GM23338 (cell line): Measurements from ENCODE around the gene ZDHHC13. TPM values are rescaled to one million over a fixed set of nuclear protein-coding genes. Genes with fewer than 3 reads are reported as not detected.

Experiments
- ATAC-seq: fragments of 200-7000 bp; cut with Tn5 transposase; 3 replicates; pipeline ENCODE4 v1.9.1; 2020
- DNase-seq: peaks from one replicate; pipeline ENCODE4 v3.0.0-alpha.2; 2015; ENCODE audit warnings: low spot score
- H2AFZ ChIP-seq: fragments of 200-600 bp; sonication (generic); 2 replicates; pipeline ENCODE4 v1.8.0; 2016; ENCODE audit warnings: antibody characterized with exemption, mild to moderate bottlenecking, moderate library complexity
- H3F3A ChIP-seq: fragments of 200-600 bp; sonication (generic); replicated peaks from 2 replicates; pipeline ENCODE4 v1.8.0; 2017; ENCODE audit warnings: antibody characterized with exemption, mixed run types, low read depth
- H3K27ac ChIP-seq: fragments of 200-600 bp; sonication (generic); 2 replicates; pipeline ENCODE4 v1.6.1; 2016; ENCODE audit warnings: low read depth
- H3K27me3 ChIP-seq: fragments of 200-600 bp; sonication (generic); 2 replicates; pipeline ENCODE4 v1.8.0; 2016; ENCODE audit warnings: mild to moderate bottlenecking, mixed run types, moderate library complexity; ENCODE audit not compliant: insufficient read depth
- H3K36me3 ChIP-seq: fragments of 200-600 bp; sonication (generic); 2 replicates; pipeline ENCODE4 v1.8.0; 2016; ENCODE audit warnings: mild to moderate bottlenecking; ENCODE audit not compliant: insufficient read depth
- H3K4me1 ChIP-seq: fragments of 200-600 bp; sonication (generic); 2 replicates; pipeline ENCODE4 v1.8.0; 2016; ENCODE audit warnings: mild to moderate bottlenecking, moderate library complexity; ENCODE audit not compliant: insufficient read depth
- H3K4me2 ChIP-seq: fragments of 200-600 bp; sonication (generic); 2 replicates; pipeline ENCODE4 v1.7.1; 2017; ENCODE audit warnings: mixed run types
- H3K4me3 ChIP-seq: fragments of 200-600 bp; sonication (generic); 2 replicates; pipeline ENCODE4 v1.6.1; 2016; ENCODE audit warnings: mixed run types
- H3K79me2 ChIP-seq: fragments of 200-600 bp; sonication (generic); replicated peaks from 2 replicates; pipeline ENCODE4 v1.8.0; 2017; ENCODE audit warnings: mild to moderate bottlenecking; ENCODE audit not compliant: insufficient read depth
- H3K9me2 ChIP-seq: fragments of 200-600 bp; sonication (generic); 2 replicates; pipeline ENCODE4 v1.8.0; 2017; ENCODE audit not compliant: insufficient read depth
- H4K20me1 ChIP-seq: fragments of 200-600 bp; sonication (generic); replicated peaks from 2 replicates; pipeline ENCODE4 v1.8.0; 2017; ENCODE audit warnings: mild to moderate bottlenecking; ENCODE audit not compliant: insufficient read depth
- H3K27ac Mint-ChIP-seq: 2 replicates; pipeline ENCODE4 v1.8.0; 2020; ENCODE audit warnings: inconsistent platforms, mild to moderate bottlenecking, moderate library complexity, mixed read lengths
- H3K27me3 Mint-ChIP-seq: 3 replicates; pipeline ENCODE4 v1.8.0; 2022; ENCODE audit warnings: low read depth, mild to moderate bottlenecking, moderate library complexity, mixed read lengths, inconsistent platforms; ENCODE audit not compliant: insufficient read depth, poor library complexity
- H3K36me3 Mint-ChIP-seq: 3 replicates; pipeline ENCODE4 v1.8.0; 2021; ENCODE audit warnings: low read depth, mild to moderate bottlenecking, inconsistent platforms, moderate library complexity, mixed read lengths
- H3K4me1 Mint-ChIP-seq: 3 replicates; pipeline ENCODE4 v1.8.0; 2020; ENCODE audit warnings: mild to moderate bottlenecking, inconsistent platforms, mixed read lengths
- H3K4me3 Mint-ChIP-seq: 3 replicates; pipeline ENCODE4 v1.8.0; 2021; ENCODE audit warnings: moderate library complexity, mild to moderate bottlenecking, inconsistent platforms, mixed read lengths
- H3K9me3 Mint-ChIP-seq: 3 replicates; pipeline ENCODE4 v1.8.0; 2020; ENCODE audit warnings: moderate library complexity, mild to moderate bottlenecking, inconsistent platforms, mixed read lengths
- CREB1 ChIP-seq: fragments of 250-450 bp; sonication (Bioruptor Pico); IDR thresholded peaks from 2 replicates; pipeline ENCODE4 v1.5.0; 2020; ENCODE audit warnings: low read depth, mild to moderate bottlenecking, moderate library complexity
- EZH2 ChIP-seq: fragments of 200-600 bp; sonication (generic); IDR thresholded peaks from one replicate; pipeline ENCODE4 v1.8.0; 2017; ENCODE audit warnings: antibody characterized with exemption, mild to moderate bottlenecking, low read depth; ENCODE audit not compliant: unreplicated experiment
- EZH2phosphoT487 ChIP-seq: fragments of 200-600 bp; sonication (generic); IDR thresholded peaks from one replicate; pipeline ENCODE4 v1.8.1; 2018; ENCODE audit warnings: antibody characterized with exemption; ENCODE audit not compliant: unreplicated experiment
- JUNB ChIP-seq: IDR thresholded peaks from one replicate; pipeline ENCODE4 v1.6.1; 2016; ENCODE audit warnings: antibody characterized with exemption; ENCODE audit not compliant: unreplicated experiment
- NANOG ChIP-seq: IDR thresholded peaks from 2 replicates; pipeline ENCODE4 v1.6.1; 2016; ENCODE audit warnings: antibody characterized with exemption, borderline replicate concordance
- POLR2AphosphoS5 ChIP-seq: IDR thresholded peaks from 2 replicates; pipeline ENCODE4 v1.6.1; 2016; ENCODE audit warnings: antibody characterized with exemption, low read depth
- STAT1 ChIP-seq: IDR thresholded peaks from one replicate; pipeline ENCODE4 v1.6.1; 2016; ENCODE audit warnings: antibody characterized with exemption; ENCODE audit not compliant: unreplicated experiment
- ZNF114 ChIP-seq: fragments of 250-450 bp; sonication (Bioruptor Pico); IDR thresholded peaks from 2 replicates; pipeline ENCODE4 v1.5.0; 2020; ENCODE audit warnings: mild to moderate bottlenecking, moderate library complexity
- ZNF331 ChIP-seq: fragments of 250-450 bp; sonication (Bioruptor Pico); IDR thresholded peaks from 2 replicates; pipeline ENCODE4 v1.5.0; 2020; ENCODE audit warnings: low read depth, mild to moderate bottlenecking, moderate library complexity
- polyA plus RNA-seq: library from polyadenylated mRNA; unstranded; fragments of >200 nt; fragmentation: Nextera tagmentation; extraction: Ambion mirVana; gene quantifications from 2 replicates; pipeline ENCODE4 v1.2.1, GENCODE V29; 2016
- total RNA-seq: library from RNA; depleted of rRNA; stranded (reverse); fragments of >200 nt; shearing (Covaris generic); gene quantifications from 2 replicates; pipeline ENCODE4 v1.2.3, GENCODE V29; 2014
- TF ChIP-seq, protein P1 (sequence below): fragments of 250-450 bp; sonication (Bioruptor Pico); IDR thresholded peaks from 2 replicates; pipeline ENCODE4 v1.5.0; 2020; ENCODE audit warnings: mild to moderate bottlenecking, moderate library complexity
- TF ChIP-seq, protein P2 (sequence below), 2 experiments: fragments of 200-600 bp in 1 of 2; sonication (generic) in 1 of 2; conservative IDR thresholded peaks; 2 replicates each; pipeline versions ENCODE4 v1.5.1 to v1.6.1; 2016 to 2017; ENCODE audit warnings: antibody characterized with exemption in 2 of 2, low read depth in 2 of 2, mild to moderate bottlenecking in 2 of 2, moderate library complexity in 1 of 2
- TF ChIP-seq, protein P3 (sequence below): IDR thresholded peaks from 2 replicates; pipeline ENCODE4 v1.6.1; 2016; ENCODE audit warnings: antibody characterized with exemption
- TF ChIP-seq, protein P4 (sequence below): IDR thresholded peaks from one replicate; pipeline ENCODE4 v1.6.1; 2018; ENCODE audit warnings: antibody characterized with exemption; ENCODE audit not compliant: unreplicated experiment

Gene ZDHHC13
- total and polyA plus RNA-seq, 2 experiments from 2014 or later, result 21.0 to 27.7 TPM

DNA sequence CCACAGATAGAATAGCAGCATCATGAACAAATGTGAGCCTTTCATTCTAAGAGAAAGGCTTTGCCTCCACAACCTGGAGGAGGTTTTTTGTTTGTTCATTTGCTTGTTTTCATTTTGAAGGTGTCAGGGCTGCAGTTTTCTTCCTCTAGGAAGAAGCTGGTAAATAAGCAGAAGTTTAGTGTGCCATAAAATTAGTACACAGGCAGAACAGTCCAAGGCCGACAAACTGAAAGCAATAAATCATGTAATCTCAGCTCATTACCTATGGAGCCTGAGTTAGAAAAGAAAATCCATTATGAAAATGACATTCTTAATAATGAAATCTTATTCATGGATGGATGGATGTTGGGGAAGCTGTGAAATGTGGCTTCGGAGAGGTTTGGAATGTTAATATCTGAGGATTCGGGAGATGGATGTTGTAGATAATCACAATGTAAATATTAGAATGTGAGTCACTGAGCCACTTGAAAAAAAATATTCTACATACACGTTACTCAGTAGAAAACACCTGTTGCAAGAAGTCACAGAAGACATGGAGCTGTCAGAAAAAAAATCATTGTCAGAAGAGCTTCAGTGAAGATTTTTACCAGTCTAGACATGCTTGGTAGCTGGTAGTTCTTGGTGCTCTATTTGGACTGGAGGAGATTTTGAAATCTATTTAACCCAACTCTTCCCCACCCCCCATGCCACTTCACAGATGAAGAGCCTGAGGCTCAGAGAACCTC, 15.0 kb upstream of the ZDHHC13 start:
- Histone ChIP-seq H3K79me2 (no peaks in the 10 kb centered on the region), H3K4me2 (no peak overlapping the region), H3K9me2 (peaks cover 13% of the 10 kb centered on the region), H3K27ac (no peak overlapping the region), H2AFZ (no peak overlapping the region), H3K36me3 (no peaks in the 10 kb centered on the region), H3K27me3 (no peaks in the 10 kb centered on the region), H3K4me3 (no peak overlapping the region), H3K4me1 (peaks cover 10% of the 10 kb centered on the region; the same call in 1 of the 2 replicates), H4K20me1 (no peaks in the 10 kb centered on the region), H3F3A (no peaks in the 10 kb centered on the region)
- Mint-ChIP-seq H3K4me1 (peaks cover 13% of the 10 kb centered on the region), H3K4me3 (no peak overlapping the region), H3K27me3 (no peaks in the 10 kb centered on the region), H3K36me3 (no peaks in the 10 kb centered on the region), H3K9me3 (no peaks in the 10 kb centered on the region), H3K27ac (no peak overlapping the region)
- DNase-seq, result no peak
- ATAC-seq, result no peak
- TF ChIP-seq ZNF114 (CRISPR knock-in tag) (no peak), STAT1 (no peak), EZH2 (no peak), ZNF331 (CRISPR knock-in tag) (no peak), NANOG (no peak), JUNB (no peak), EZH2phosphoT487 (no peak), POLR2AphosphoS5 (no peak), CREB1 (no peak)
- TF ChIP-seq, protein P1, sequence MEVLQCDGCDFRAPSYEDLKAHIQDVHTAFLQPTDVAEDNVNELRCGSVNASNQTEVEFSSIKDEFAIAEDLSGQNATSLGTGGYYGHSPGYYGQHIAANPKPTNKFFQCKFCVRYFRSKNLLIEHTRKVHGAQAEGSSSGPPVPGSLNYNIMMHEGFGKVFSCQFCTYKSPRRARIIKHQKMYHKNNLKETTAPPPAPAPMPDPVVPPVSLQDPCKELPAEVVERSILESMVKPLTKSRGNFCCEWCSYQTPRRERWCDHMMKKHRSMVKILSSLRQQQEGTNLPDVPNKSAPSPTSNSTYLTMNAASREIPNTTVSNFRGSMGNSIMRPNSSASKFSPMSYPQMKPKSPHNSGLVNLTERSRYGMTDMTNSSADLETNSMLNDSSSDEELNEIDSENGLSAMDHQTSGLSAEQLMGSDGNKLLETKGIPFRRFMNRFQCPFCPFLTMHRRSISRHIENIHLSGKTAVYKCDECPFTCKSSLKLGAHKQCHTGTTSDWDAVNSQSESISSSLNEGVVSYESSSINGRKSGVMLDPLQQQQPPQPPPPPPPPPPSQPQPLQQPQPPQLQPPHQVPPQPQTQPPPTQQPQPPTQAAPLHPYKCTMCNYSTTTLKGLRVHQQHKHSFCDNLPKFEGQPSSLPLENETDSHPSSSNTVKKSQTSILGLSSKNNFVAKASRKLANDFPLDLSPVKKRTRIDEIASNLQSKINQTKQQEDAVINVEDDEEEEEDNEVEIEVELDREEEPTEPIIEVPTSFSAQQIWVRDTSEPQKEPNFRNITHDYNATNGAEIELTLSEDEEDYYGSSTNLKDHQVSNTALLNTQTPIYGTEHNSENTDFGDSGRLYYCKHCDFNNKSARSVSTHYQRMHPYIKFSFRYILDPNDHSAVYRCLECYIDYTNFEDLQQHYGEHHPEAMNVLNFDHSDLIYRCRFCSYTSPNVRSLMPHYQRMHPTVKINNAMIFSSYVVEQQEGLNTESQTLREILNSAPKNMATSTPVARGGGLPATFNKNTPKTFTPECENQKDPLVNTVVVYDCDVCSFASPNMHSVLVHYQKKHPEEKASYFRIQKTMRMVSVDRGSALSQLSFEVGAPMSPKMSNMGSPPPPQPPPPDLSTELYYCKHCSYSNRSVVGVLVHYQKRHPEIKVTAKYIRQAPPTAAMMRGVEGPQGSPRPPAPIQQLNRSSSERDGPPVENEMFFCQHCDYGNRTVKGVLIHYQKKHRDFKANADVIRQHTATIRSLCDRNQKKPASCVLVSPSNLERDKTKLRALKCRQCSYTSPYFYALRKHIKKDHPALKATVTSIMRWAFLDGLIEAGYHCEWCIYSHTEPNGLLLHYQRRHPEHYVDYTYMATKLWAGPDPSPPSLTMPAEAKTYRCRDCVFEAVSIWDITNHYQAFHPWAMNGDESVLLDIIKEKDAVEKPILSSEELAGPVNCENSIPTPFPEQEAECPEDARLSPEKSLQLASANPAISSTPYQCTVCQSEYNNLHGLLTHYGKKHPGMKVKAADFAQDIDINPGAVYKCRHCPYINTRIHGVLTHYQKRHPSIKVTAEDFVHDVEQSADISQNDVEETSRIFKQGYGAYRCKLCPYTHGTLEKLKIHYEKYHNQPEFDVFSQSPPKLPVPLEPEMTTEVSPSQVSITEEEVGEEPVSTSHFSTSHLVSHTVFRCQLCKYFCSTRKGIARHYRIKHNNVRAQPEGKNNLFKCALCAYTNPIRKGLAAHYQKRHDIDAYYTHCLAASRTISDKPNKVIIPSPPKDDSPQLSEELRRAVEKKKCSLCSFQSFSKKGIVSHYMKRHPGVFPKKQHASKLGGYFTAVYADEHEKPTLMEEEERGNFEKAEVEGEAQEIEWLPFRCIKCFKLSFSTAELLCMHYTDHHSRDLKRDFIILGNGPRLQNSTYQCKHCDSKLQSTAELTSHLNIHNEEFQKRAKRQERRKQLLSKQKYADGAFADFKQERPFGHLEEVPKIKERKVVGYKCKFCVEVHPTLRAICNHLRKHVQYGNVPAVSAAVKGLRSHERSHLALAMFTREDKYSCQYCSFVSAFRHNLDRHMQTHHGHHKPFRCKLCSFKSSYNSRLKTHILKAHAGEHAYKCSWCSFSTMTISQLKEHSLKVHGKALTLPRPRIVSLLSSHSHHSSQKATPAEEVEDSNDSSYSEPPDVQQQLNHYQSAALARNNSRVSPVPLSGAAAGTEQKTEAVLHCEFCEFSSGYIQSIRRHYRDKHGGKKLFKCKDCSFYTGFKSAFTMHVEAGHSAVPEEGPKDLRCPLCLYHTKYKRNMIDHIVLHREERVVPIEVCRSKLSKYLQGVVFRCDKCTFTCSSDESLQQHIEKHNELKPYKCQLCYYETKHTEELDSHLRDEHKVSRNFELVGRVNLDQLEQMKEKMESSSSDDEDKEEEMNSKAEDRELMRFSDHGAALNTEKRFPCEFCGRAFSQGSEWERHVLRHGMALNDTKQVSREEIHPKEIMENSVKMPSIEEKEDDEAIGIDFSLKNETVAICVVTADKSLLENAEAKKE (CRISPR knock-in tag), result no peak
- TF ChIP-seq, protein P2, sequence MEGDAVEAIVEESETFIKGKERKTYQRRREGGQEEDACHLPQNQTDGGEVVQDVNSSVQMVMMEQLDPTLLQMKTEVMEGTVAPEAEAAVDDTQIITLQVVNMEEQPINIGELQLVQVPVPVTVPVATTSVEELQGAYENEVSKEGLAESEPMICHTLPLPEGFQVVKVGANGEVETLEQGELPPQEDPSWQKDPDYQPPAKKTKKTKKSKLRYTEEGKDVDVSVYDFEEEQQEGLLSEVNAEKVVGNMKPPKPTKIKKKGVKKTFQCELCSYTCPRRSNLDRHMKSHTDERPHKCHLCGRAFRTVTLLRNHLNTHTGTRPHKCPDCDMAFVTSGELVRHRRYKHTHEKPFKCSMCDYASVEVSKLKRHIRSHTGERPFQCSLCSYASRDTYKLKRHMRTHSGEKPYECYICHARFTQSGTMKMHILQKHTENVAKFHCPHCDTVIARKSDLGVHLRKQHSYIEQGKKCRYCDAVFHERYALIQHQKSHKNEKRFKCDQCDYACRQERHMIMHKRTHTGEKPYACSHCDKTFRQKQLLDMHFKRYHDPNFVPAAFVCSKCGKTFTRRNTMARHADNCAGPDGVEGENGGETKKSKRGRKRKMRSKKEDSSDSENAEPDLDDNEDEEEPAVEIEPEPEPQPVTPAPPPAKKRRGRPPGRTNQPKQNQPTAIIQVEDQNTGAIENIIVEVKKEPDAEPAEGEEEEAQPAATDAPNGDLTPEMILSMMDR (conservative IDR thresholded peaks at IDR 0.05; ENCODE audit: low read depth in 2 of 2), result no peak
- TF ChIP-seq, protein P3, sequence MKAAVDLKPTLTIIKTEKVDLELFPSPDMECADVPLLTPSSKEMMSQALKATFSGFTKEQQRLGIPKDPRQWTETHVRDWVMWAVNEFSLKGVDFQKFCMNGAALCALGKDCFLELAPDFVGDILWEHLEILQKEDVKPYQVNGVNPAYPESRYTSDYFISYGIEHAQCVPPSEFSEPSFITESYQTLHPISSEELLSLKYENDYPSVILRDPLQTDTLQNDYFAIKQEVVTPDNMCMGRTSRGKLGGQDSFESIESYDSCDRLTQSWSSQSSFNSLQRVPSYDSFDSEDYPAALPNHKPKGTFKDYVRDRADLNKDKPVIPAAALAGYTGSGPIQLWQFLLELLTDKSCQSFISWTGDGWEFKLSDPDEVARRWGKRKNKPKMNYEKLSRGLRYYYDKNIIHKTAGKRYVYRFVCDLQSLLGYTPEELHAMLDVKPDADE, result no peak
- TF ChIP-seq, protein P4, sequence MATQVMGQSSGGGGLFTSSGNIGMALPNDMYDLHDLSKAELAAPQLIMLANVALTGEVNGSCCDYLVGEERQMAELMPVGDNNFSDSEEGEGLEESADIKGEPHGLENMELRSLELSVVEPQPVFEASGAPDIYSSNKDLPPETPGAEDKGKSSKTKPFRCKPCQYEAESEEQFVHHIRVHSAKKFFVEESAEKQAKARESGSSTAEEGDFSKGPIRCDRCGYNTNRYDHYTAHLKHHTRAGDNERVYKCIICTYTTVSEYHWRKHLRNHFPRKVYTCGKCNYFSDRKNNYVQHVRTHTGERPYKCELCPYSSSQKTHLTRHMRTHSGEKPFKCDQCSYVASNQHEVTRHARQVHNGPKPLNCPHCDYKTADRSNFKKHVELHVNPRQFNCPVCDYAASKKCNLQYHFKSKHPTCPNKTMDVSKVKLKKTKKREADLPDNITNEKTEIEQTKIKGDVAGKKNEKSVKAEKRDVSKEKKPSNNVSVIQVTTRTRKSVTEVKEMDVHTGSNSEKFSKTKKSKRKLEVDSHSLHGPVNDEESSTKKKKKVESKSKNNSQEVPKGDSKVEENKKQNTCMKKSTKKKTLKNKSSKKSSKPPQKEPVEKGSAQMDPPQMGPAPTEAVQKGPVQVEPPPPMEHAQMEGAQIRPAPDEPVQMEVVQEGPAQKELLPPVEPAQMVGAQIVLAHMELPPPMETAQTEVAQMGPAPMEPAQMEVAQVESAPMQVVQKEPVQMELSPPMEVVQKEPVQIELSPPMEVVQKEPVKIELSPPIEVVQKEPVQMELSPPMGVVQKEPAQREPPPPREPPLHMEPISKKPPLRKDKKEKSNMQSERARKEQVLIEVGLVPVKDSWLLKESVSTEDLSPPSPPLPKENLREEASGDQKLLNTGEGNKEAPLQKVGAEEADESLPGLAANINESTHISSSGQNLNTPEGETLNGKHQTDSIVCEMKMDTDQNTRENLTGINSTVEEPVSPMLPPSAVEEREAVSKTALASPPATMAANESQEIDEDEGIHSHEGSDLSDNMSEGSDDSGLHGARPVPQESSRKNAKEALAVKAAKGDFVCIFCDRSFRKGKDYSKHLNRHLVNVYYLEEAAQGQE, result no peak
